Measurements from ENCODE around the gene SIRPA. TPM values are rescaled to one million over a fixed set of nuclear protein-coding genes. Genes with fewer than 3 reads are reported as not detected.

Gene SIRPA
- total and polyA plus RNA-seq, 10 of the 15 experiments (the other 5 are each of a cell fraction or from before 2014, with no cell fraction given) = 1.7 to 13.2 (median 5.0) TPM

DNA sequence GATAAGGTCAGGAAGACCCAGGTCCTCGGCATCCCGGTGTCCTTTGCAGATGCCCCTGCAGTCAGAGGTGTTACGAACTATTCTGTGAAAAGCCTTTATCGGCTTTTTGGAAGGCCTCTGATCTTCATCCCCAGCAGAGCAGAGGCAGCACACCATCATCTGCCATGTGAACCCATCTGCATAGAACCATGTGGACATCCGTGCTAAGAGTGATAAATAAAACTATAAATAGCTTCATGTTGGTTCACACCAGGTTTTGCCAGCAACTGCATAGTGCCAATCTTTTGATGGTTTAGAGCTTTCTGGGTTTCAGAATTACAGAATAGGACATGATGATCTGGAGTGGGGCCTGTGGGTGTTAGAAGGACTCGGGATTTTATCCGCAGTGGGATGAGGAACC lies 33.6 kb downstream of the SIRPA start (continued):
- TF ChIP-seq, protein P1, sequence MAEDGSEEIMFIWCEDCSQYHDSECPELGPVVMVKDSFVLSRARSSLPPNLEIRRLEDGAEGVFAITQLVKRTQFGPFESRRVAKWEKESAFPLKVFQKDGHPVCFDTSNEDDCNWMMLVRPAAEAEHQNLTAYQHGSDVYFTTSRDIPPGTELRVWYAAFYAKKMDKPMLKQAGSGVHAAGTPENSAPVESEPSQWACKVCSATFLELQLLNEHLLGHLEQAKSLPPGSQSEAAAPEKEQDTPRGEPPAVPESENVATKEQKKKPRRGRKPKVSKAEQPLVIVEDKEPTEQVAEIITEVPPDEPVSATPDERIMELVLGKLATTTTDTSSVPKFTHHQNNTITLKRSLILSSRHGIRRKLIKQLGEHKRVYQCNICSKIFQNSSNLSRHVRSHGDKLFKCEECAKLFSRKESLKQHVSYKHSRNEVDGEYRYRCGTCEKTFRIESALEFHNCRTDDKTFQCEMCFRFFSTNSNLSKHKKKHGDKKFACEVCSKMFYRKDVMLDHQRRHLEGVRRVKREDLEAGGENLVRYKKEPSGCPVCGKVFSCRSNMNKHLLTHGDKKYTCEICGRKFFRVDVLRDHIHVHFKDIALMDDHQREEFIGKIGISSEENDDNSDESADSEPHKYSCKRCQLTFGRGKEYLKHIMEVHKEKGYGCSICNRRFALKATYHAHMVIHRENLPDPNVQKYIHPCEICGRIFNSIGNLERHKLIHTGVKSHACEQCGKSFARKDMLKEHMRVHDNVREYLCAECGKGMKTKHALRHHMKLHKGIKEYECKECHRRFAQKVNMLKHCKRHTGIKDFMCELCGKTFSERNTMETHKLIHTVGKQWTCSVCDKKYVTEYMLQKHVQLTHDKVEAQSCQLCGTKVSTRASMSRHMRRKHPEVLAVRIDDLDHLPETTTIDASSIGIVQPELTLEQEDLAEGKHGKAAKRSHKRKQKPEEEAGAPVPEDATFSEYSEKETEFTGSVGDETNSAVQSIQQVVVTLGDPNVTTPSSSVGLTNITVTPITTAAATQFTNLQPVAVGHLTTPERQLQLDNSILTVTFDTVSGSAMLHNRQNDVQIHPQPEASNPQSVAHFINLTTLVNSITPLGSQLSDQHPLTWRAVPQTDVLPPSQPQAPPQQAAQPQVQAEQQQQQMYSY (CRISPR knock-in tag; IDR thresholded peaks at IDR 0.05) = no peak
- TF ChIP-seq NFIC (IDR thresholded peaks at IDR 0.05; ENCODE audit: low read depth, low read length) (no peak), KLF5 (IDR thresholded peaks at IDR 0.05; ENCODE audit: partially characterized antibody) (no peak), CBFB (IDR thresholded peaks at IDR 0.05; ENCODE audit: low read depth) (no peak), ZSCAN29 (IDR thresholded peaks at IDR 0.05) (no peak), FOS (IDR thresholded peaks at IDR 0.05; ENCODE audit: borderline replicate concordance, extremely low read depth, insufficient read length) (no peak), SREBF1 (IDR thresholded peaks at IDR 0.05; ENCODE audit: low read length) (no peak), DPF2 (IDR thresholded peaks at IDR 0.05) (no peak)
- TF ChIP-seq, protein P2, sequence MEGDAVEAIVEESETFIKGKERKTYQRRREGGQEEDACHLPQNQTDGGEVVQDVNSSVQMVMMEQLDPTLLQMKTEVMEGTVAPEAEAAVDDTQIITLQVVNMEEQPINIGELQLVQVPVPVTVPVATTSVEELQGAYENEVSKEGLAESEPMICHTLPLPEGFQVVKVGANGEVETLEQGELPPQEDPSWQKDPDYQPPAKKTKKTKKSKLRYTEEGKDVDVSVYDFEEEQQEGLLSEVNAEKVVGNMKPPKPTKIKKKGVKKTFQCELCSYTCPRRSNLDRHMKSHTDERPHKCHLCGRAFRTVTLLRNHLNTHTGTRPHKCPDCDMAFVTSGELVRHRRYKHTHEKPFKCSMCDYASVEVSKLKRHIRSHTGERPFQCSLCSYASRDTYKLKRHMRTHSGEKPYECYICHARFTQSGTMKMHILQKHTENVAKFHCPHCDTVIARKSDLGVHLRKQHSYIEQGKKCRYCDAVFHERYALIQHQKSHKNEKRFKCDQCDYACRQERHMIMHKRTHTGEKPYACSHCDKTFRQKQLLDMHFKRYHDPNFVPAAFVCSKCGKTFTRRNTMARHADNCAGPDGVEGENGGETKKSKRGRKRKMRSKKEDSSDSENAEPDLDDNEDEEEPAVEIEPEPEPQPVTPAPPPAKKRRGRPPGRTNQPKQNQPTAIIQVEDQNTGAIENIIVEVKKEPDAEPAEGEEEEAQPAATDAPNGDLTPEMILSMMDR (IDR thresholded peaks at IDR 0.05 in 2 of 3, conservative IDR thresholded peaks at IDR 0.05 in 1 of 3; ENCODE audit: control insufficient read depth in 2 of 3, extremely low read depth in 1 of 3, insufficient read depth in 1 of 3, low read depth in 3 of 3, low read length in 3 of 3) = no peak

Data from GM12878 (cell line).